ENCODE results near the gene EPS15. TPM values are rescaled to one million over a fixed set of nuclear protein-coding genes. Genes with fewer than 3 reads are reported as not detected.

EPS15 gene
- total and polyA plus RNA-seq, 2 experiments from 2014 or later, result 31.0 to 76.5 TPM

DNA sequence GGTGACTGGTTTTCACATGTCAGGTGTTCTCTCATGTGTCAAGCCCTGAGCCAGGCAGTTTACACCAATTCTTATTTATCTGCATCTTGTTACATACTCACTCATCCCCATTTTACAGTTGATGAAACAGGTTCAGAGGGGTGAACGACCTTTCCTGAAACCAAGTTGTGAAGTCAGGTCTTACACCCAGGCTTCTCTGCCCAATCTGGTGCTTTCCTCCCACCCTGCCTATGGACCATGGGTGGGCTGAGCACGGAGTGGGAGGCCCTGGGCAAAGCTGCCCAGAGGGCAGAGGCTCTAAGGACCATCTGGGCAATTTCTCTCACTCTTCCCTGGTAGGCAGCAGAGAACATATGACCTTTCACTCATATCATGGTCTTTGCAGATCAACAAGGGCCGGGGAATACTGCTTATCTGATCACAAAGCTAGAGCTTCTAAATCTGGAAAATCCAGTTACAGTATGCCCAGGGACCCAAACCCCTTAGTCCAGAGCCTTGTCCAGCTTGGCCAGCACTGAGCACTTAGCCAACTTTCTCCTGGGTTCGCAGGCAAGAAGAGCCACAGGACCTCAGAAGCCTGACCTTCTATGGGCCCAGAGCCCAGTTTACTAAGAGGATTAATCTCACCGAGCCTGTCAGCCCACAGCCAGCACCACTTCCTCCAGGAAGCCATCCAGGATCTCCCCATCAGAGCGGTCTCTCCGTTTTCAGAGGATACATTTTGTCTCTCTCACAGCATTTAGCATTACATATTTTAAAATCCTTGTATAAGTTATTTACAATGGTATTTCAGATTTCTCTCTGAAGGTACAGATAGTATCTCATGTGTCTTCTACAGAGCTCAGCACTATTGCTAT, 172.8 kb downstream of the EPS15 start:
- Histone ChIP-seq H3K79me2 (replicated peaks; ENCODE audit: insufficient read depth) (no peaks in the 10 kb centered on the region), H3K27ac (ENCODE audit: low read depth) (no peak overlapping the region), H3K4me3 (no peak overlapping the region), H3K4me1 (ENCODE audit: insufficient read depth) (peaks cover 5% of the 10 kb centered on the region; the same call in 1 of the 2 replicates), H3K4me2 (no peak overlapping the region), H3K27me3 (ENCODE audit: insufficient read depth) (peaks cover 15% of the 10 kb centered on the region), H2AFZ (no peak overlapping the region), H3F3A (replicated peaks; ENCODE audit: low read depth) (0 out of 2 replicates have a peak, but pooled peaks cover 3% of the 10 kb centered on the region), H4K20me1 (replicated peaks; ENCODE audit: insufficient read depth) (no peaks in the 10 kb centered on the region), H3K9me2 (ENCODE audit: insufficient read depth) (no peaks in the 10 kb centered on the region), H3K36me3 (ENCODE audit: insufficient read depth) (no peaks in the 10 kb centered on the region)
- DNase-seq (ENCODE audit: low spot score), result no peak
- peaks cover 9% of the 10 kb centered on the region for H3K4me1 Mint-ChIP-seq
- no peak overlapping the region for H3K27ac Mint-ChIP-seq
- TF ChIP-seq STAT1 (IDR thresholded peaks at IDR 0.05; ENCODE audit: unreplicated experiment) (no peak), ZNF331 (CRISPR knock-in tag; IDR thresholded peaks at IDR 0.05; ENCODE audit: low read depth) (no peak)
- TF ChIP-seq, protein P1, sequence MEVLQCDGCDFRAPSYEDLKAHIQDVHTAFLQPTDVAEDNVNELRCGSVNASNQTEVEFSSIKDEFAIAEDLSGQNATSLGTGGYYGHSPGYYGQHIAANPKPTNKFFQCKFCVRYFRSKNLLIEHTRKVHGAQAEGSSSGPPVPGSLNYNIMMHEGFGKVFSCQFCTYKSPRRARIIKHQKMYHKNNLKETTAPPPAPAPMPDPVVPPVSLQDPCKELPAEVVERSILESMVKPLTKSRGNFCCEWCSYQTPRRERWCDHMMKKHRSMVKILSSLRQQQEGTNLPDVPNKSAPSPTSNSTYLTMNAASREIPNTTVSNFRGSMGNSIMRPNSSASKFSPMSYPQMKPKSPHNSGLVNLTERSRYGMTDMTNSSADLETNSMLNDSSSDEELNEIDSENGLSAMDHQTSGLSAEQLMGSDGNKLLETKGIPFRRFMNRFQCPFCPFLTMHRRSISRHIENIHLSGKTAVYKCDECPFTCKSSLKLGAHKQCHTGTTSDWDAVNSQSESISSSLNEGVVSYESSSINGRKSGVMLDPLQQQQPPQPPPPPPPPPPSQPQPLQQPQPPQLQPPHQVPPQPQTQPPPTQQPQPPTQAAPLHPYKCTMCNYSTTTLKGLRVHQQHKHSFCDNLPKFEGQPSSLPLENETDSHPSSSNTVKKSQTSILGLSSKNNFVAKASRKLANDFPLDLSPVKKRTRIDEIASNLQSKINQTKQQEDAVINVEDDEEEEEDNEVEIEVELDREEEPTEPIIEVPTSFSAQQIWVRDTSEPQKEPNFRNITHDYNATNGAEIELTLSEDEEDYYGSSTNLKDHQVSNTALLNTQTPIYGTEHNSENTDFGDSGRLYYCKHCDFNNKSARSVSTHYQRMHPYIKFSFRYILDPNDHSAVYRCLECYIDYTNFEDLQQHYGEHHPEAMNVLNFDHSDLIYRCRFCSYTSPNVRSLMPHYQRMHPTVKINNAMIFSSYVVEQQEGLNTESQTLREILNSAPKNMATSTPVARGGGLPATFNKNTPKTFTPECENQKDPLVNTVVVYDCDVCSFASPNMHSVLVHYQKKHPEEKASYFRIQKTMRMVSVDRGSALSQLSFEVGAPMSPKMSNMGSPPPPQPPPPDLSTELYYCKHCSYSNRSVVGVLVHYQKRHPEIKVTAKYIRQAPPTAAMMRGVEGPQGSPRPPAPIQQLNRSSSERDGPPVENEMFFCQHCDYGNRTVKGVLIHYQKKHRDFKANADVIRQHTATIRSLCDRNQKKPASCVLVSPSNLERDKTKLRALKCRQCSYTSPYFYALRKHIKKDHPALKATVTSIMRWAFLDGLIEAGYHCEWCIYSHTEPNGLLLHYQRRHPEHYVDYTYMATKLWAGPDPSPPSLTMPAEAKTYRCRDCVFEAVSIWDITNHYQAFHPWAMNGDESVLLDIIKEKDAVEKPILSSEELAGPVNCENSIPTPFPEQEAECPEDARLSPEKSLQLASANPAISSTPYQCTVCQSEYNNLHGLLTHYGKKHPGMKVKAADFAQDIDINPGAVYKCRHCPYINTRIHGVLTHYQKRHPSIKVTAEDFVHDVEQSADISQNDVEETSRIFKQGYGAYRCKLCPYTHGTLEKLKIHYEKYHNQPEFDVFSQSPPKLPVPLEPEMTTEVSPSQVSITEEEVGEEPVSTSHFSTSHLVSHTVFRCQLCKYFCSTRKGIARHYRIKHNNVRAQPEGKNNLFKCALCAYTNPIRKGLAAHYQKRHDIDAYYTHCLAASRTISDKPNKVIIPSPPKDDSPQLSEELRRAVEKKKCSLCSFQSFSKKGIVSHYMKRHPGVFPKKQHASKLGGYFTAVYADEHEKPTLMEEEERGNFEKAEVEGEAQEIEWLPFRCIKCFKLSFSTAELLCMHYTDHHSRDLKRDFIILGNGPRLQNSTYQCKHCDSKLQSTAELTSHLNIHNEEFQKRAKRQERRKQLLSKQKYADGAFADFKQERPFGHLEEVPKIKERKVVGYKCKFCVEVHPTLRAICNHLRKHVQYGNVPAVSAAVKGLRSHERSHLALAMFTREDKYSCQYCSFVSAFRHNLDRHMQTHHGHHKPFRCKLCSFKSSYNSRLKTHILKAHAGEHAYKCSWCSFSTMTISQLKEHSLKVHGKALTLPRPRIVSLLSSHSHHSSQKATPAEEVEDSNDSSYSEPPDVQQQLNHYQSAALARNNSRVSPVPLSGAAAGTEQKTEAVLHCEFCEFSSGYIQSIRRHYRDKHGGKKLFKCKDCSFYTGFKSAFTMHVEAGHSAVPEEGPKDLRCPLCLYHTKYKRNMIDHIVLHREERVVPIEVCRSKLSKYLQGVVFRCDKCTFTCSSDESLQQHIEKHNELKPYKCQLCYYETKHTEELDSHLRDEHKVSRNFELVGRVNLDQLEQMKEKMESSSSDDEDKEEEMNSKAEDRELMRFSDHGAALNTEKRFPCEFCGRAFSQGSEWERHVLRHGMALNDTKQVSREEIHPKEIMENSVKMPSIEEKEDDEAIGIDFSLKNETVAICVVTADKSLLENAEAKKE (CRISPR knock-in tag; IDR thresholded peaks at IDR 0.05), result no peak
- ATAC-seq, result no peak
- H3K4me3 Mint-ChIP-seq, result peak overlapping the region; percentile 7; the same call in 1 of the 3 replicates
- peaks cover 24% of the 10 kb centered on the region for H3K27me3 Mint-ChIP-seq (ENCODE audit: insufficient read depth, low read depth, poor library complexity)
- H3K36me3 Mint-ChIP-seq (ENCODE audit: low read depth), result no peaks in the 10 kb centered on the region
- no peaks in the 10 kb centered on the region for H3K9me3 Mint-ChIP-seq

DNA sequence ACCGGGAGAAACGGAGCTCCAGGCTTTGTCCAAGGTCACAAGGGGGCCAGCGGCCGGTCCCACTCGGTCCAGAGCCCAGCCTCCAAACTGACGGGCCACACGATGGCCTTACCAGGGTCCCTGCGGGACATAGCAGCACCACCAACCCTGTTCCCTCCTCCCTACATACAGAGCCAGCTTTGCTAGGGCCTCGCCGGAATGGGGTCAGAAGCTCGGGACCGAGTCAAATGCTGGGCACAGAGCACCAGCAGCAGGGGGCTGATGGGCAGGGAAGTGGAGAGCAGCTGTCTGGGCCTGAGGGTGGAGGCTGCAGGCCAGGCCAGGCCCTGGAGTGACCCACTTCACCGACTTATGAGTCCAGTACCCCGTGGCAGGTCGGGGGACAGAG, 173.8 kb downstream of the EPS15 start:
- peak overlapping the region; percentile 63 for H3K4me3 ChIP-seq
- ATAC-seq, result peak; percentile 36
- TF ChIP-seq EZH2phosphoT487 (IDR thresholded peaks at IDR 0.05; ENCODE audit: unreplicated experiment) (no peak), NANOG (IDR thresholded peaks at IDR 0.05; ENCODE audit: borderline replicate concordance) (no peak), STAT1 (IDR thresholded peaks at IDR 0.05; ENCODE audit: unreplicated experiment) (no peak), CREB1 (CRISPR knock-in tag; IDR thresholded peaks at IDR 0.05; ENCODE audit: low read depth) (no peak)
- TF ChIP-seq, protein P2, sequence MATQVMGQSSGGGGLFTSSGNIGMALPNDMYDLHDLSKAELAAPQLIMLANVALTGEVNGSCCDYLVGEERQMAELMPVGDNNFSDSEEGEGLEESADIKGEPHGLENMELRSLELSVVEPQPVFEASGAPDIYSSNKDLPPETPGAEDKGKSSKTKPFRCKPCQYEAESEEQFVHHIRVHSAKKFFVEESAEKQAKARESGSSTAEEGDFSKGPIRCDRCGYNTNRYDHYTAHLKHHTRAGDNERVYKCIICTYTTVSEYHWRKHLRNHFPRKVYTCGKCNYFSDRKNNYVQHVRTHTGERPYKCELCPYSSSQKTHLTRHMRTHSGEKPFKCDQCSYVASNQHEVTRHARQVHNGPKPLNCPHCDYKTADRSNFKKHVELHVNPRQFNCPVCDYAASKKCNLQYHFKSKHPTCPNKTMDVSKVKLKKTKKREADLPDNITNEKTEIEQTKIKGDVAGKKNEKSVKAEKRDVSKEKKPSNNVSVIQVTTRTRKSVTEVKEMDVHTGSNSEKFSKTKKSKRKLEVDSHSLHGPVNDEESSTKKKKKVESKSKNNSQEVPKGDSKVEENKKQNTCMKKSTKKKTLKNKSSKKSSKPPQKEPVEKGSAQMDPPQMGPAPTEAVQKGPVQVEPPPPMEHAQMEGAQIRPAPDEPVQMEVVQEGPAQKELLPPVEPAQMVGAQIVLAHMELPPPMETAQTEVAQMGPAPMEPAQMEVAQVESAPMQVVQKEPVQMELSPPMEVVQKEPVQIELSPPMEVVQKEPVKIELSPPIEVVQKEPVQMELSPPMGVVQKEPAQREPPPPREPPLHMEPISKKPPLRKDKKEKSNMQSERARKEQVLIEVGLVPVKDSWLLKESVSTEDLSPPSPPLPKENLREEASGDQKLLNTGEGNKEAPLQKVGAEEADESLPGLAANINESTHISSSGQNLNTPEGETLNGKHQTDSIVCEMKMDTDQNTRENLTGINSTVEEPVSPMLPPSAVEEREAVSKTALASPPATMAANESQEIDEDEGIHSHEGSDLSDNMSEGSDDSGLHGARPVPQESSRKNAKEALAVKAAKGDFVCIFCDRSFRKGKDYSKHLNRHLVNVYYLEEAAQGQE (IDR thresholded peaks at IDR 0.05; ENCODE audit: unreplicated experiment), result no peak

More for the DNA sequence above, 173.8 kb downstream of the EPS15 start:
- Histone ChIP-seq H3K79me2 (replicated peaks; ENCODE audit: insufficient read depth) (no peaks in the 10 kb centered on the region), H4K20me1 (replicated peaks; ENCODE audit: insufficient read depth) (no peaks in the 10 kb centered on the region), H2AFZ (peak overlapping the region; percentile 81; the same call in 1 of the 2 replicates), H3F3A (replicated peaks; ENCODE audit: low read depth) (0 out of 2 replicates have a peak, but pooled peaks cover 3% of the 10 kb centered on the region), H3K4me1 (ENCODE audit: insufficient read depth) (peaks cover 5% of the 10 kb centered on the region; the same call in 1 of the 2 replicates), H3K36me3 (ENCODE audit: insufficient read depth) (no peaks in the 10 kb centered on the region), H3K4me2 (peak overlapping the region; percentile 82; the same call in 1 of the 2 replicates), H3K27ac (ENCODE audit: low read depth) (no peak overlapping the region), H3K27me3 (ENCODE audit: insufficient read depth) (peaks cover 15% of the 10 kb centered on the region), H3K9me2 (ENCODE audit: insufficient read depth) (no peaks in the 10 kb centered on the region)
- Mint-ChIP-seq H3K4me3 (no peak overlapping the region), H3K27me3 (ENCODE audit: insufficient read depth, low read depth, poor library complexity) (peaks cover 24% of the 10 kb centered on the region), H3K4me1 (peaks cover 9% of the 10 kb centered on the region), H3K36me3 (ENCODE audit: low read depth) (no peaks in the 10 kb centered on the region), H3K27ac (no peak overlapping the region), H3K9me3 (no peaks in the 10 kb centered on the region)
- peak; percentile 41 for DNase-seq (ENCODE audit: low spot score)
